HepG2 (cell line): ENCODE data around the gene CIB2. TPM values are rescaled to one million over a fixed set of nuclear protein-coding genes. Genes with fewer than 3 reads are reported as not detected.

Experiments used
- MTA1 ChIP-seq: sonication (generic); formaldehyde crosslinking; IDR thresholded peaks from 2 replicates; pipeline ENCODE4 v1.4.0; 2020; ENCODE audit warnings: missing genetic modification reagents, mild to moderate bottlenecking, borderline replicate concordance
- POLR2AphosphoS5 ChIP-seq: IDR thresholded peaks from 2 replicates; pipeline ENCODE4 v1.6.1; 2012; ENCODE audit warnings: low read depth, low read length
- RBM39 ChIP-seq: fragments of 200-400 bp; formaldehyde crosslinking; IDR thresholded peaks from one replicate; pipeline ENCODE4 v1.6.1; 2018; ENCODE audit warnings: antibody characterized with exemption, mild to moderate bottlenecking, low read depth, low read length; ENCODE audit not compliant: poor library complexity, severe bottlenecking
- U2AF1 ChIP-seq: fragments of 200-400 bp; formaldehyde crosslinking; optimal IDR thresholded peaks from 2 replicates; pipeline ENCODE3; 2017; ENCODE audit warnings: mild to moderate bottlenecking, low read depth, low read length
- ZBTB10 ChIP-seq: sonication (generic); formaldehyde crosslinking; IDR thresholded peaks from 2 replicates; pipeline ENCODE4 v1.4.0; 2020; ENCODE audit warnings: missing genetic modification reagents, borderline replicate concordance
- ZMYM3 ChIP-seq: sonication (generic); formaldehyde crosslinking; IDR thresholded peaks from 2 replicates; pipeline ENCODE4 v1.5.1; 2020; ENCODE audit warnings: mild to moderate bottlenecking, missing genetic modification reagents
- ZNF264 ChIP-seq: sonication (generic); formaldehyde crosslinking; IDR thresholded peaks from 2 replicates; pipeline ENCODE4 v1.4.0; 2020; ENCODE audit warnings: missing genetic modification reagents
- ZNF280D ChIP-seq: sonication (generic); formaldehyde crosslinking; IDR thresholded peaks from 2 replicates; pipeline ENCODE4 v1.5.1; 2020; ENCODE audit warnings: mild to moderate bottlenecking, missing genetic modification reagents
- ZNF451 ChIP-seq: sonication (generic); formaldehyde crosslinking; IDR thresholded peaks from 2 replicates; pipeline ENCODE4 v1.5.0; 2020; ENCODE audit warnings: mild to moderate bottlenecking, missing genetic modification reagents
- ZNF496 ChIP-seq: sonication (generic); formaldehyde crosslinking; IDR thresholded peaks from 2 replicates; pipeline ENCODE4 v1.8.1; 2023; ENCODE audit warnings: mild to moderate bottlenecking, moderate library complexity, missing genetic modification reagents; ENCODE audit not compliant: insufficient replicate concordance
- ZNF605 ChIP-seq: sonication (generic); formaldehyde crosslinking; IDR thresholded peaks from 2 replicates; pipeline ENCODE4 v1.8.0; 2022; ENCODE audit warnings: mild to moderate bottlenecking, missing genetic modification reagents
- ZNF788 ChIP-seq: sonication (generic); formaldehyde crosslinking; IDR thresholded peaks from 2 replicates; pipeline ENCODE4 v1.5.0; 2020; ENCODE audit warnings: mild to moderate bottlenecking, missing genetic modification reagents, borderline replicate concordance
- polyA plus RNA-seq, 8 experiments: library from polyadenylated mRNA; depleted of rRNA in 3 of 8; stranded (reverse) in 7 of 8; unstranded in 1 of 8; fragments of >200 nt; fragmentation: Illumina TruSeq in 4 of 8; extraction: Trizol in 4 of 8; gene quantifications; 2 replicates each; pipeline versions ENCODE4 v1.2.1 to v1.2.3, GENCODE V29; 2011 to 2016; ENCODE audit warnings: low read depth in 4 of 8, missing spikeins in 1 of 8, mixed read lengths in 1 of 8; ENCODE audit not compliant: insufficient read depth in 1 of 8
- total RNA-seq, 5 experiments: library from RNA; depleted of rRNA; stranded (reverse); fragments of >200 nt; fragmentation: Illumina TruSeq; extraction: Trizol; gene quantifications; 2 replicates each; pipeline ENCODE4 v1.2.3, GENCODE V29; 2016; ENCODE audit warnings: low read depth in 1 of 5
- TF ChIP-seq, protein P1 (sequence below), 2 experiments: IDR thresholded peaks; 2 replicates each; pipeline ENCODE4 v1.6.1; 2011 to 2012; ENCODE audit warnings: low read length in 2 of 2, borderline replicate concordance in 1 of 2, low read depth in 1 of 2, mild to moderate bottlenecking in 1 of 2, moderate library complexity in 1 of 2
- TF ChIP-seq, protein P2 (sequence below): sonication (generic); formaldehyde crosslinking; IDR thresholded peaks from 2 replicates; pipeline ENCODE4 v1.4.0; 2020; ENCODE audit warnings: mild to moderate bottlenecking, missing genetic modification reagents

CIB2 gene
- total and polyA plus RNA-seq, 2 of the 13 experiments (the other 11 are each of a cell fraction or from before 2014, with no cell fraction given), result 1.4 to 1.5 TPM

DNA sequence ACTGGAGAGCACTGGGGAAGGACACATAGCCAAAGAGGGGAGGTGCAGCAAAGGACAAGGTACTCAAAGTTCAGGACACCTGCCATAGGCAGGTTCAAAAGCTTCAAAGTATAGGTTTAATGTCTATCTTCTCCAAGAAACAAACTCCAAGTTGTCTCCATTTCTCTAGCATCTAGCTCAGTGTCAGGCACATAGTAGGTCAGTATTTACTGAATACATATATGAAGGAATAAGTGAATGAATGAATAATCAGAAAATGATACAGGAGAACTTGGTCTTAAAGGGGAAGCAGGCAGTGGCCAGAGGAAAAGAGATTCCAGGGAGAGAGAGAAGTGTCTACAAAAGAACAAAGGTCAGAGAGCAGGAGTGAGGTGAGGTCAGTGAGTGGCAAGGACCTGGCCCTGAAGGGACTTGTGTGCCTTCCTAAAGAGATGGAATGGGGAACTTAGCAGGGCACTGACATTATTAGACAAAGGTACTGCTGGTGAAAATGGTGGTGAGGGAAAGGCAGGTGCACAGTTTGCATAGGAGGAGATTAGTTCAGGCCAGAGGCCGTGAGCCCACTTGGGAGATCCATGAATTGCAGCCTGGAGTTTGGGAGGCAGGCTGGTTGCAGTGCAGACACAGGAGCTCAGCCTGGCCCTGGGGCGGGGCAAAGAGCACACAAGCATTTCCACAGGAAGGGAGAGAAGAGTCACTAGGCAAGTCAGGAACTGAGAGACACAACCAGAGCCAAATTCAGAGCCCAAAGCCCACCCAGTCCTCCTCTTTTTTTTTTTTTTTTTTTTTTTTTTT, 75.1 kb downstream of the CIB2 start (continued):
- TF ChIP-seq ZNF451 (no peak), ZNF280D (CRISPR knock-in tag) (no peak), RBM39 (peak; percentile 23), MTA1 (CRISPR knock-in tag) (no peak), U2AF1 (no peak), POLR2AphosphoS5 (no peak), ZNF605 (CRISPR knock-in tag) (no peak), ZNF264 (CRISPR knock-in tag) (no peak), ZNF496 (no peak), ZMYM3 (CRISPR knock-in tag) (peak; percentile 30; the same call in 1 of the 2 replicates), ZBTB10 (CRISPR knock-in tag) (no peak), ZNF788 (CRISPR knock-in tag) (peak; percentile 51; the same call in 1 of the 2 replicates)
- TF ChIP-seq, protein P1, sequence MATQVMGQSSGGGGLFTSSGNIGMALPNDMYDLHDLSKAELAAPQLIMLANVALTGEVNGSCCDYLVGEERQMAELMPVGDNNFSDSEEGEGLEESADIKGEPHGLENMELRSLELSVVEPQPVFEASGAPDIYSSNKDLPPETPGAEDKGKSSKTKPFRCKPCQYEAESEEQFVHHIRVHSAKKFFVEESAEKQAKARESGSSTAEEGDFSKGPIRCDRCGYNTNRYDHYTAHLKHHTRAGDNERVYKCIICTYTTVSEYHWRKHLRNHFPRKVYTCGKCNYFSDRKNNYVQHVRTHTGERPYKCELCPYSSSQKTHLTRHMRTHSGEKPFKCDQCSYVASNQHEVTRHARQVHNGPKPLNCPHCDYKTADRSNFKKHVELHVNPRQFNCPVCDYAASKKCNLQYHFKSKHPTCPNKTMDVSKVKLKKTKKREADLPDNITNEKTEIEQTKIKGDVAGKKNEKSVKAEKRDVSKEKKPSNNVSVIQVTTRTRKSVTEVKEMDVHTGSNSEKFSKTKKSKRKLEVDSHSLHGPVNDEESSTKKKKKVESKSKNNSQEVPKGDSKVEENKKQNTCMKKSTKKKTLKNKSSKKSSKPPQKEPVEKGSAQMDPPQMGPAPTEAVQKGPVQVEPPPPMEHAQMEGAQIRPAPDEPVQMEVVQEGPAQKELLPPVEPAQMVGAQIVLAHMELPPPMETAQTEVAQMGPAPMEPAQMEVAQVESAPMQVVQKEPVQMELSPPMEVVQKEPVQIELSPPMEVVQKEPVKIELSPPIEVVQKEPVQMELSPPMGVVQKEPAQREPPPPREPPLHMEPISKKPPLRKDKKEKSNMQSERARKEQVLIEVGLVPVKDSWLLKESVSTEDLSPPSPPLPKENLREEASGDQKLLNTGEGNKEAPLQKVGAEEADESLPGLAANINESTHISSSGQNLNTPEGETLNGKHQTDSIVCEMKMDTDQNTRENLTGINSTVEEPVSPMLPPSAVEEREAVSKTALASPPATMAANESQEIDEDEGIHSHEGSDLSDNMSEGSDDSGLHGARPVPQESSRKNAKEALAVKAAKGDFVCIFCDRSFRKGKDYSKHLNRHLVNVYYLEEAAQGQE (IDR thresholded peaks at IDR 0.05; ENCODE audit: borderline replicate concordance in 1 of 2, low read depth in 1 of 2, low read length in 2 of 2), result no peak
- TF ChIP-seq, protein P2, sequence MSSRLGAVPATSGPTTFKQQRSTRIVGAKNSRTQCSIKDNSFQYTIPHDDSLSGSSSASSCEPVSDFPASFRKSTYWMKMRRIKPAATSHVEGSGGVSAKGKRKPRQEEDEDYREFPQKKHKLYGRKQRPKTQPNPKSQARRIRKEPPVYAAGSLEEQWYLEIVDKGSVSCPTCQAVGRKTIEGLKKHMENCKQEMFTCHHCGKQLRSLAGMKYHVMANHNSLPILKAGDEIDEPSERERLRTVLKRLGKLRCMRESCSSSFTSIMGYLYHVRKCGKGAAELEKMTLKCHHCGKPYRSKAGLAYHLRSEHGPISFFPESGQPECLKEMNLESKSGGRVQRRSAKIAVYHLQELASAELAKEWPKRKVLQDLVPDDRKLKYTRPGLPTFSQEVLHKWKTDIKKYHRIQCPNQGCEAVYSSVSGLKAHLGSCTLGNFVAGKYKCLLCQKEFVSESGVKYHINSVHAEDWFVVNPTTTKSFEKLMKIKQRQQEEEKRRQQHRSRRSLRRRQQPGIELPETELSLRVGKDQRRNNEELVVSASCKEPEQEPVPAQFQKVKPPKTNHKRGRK, result no peak
